GM21723 (cell line): ENCODE measurements around the gene TP63.

Experiments used
- ATAC-seq: cut with Tn5 transposase; IDR thresholded peaks from one replicate; pipeline ENCODE4 v1.9.1; 2021; ENCODE audit warnings: mild to moderate bottlenecking, moderate library complexity; ENCODE audit not compliant: unreplicated experiment

TP63 gene

DNA sequence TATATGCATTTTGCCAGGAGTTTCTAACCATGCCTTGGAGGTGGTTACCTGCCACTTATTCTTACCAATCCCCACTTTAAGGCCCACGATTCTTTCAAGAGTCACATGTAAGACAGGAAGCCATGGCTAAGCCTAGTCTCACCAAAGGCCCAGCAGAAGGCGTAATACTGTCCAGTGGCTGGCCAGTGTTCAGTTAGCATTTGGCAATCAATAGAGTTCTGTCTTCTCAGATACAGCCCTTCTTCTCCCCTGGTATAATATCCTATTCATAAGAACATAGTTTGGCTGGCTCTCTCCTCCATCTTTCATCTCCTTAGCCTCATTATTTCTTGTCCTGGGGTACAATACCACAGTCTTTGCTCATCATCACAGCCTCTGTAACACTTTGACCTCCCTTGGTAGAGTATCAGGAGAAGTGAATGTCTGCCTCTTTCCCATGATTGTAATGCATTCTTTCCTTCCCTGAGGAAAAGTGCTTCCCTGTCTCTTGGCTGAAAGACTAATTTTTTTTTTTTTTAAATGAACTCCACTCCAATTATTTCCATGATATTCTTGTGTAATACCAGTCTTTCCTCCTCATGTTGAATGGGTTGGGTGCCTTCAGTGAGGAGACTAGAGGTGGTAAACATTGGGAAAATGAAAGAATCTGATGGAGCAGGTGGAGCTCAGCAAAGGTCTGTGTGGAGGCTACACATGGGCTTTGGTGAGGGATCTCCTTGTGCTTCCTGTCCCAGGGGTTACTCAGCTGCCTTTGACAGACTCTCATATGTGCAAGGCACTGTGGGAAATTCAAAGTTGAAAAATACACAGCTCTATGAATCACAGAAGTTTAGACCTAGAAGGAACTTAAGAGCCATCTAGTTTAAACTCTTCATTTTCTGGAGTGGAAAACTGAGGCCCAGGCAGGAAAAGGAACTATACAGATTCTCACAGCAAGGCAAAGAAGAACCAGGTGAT, 271.3 kb downstream of the TP63 start:
- ATAC-seq: no peak

DNA sequence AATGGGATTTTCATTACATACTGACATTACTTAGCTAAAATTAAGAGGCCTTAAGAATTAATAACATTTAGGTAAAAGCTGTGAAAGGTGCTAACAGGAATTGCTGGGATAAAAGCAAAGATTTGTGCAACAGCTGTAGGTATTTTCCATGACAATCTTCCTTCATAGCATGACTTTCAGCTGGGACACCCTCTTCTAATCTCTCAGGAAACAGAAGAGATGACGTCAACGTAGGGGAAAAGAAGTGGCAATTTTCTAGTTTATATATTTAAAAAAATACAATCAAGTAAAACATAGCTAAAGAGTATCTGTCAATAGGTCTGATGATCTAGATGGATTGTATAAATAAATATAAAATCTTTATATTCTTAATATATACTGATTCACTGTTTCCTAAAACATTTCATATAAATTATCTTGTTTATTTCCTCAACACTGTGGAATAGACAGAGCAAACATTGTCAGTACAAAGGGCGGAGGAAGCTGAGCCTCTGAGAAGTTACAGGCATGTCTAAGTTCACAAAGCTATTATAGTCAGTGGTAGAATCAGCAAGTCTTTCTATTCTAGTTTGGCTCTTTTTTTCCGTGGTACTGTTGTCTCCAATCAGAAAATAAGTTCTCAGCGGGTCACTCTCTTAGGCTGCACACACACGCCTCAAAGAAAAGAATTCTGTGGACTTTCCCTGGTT, 272.5 kb downstream of the TP63 start:
- ATAC-seq: no peak

DNA sequence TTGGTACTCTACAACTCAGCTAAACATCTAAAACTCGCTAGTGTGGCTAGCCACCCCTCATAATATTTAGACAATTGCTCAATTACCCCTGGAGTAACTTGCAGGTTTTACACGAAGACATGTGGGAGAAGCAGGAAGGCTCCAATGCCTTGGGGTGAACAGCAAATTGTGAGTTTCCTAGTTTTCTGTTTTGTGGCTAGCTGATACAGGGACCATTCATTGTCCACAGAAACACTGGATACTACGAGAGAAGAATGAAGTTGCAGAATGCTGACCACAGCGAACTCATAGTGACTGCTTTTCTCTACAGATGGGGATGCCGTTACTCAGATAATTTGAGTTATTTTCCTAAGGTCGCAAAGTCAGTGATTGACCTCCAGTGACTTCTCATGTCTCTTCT, 276.6 kb downstream of the TP63 start:
- ATAC-seq: no peak

DNA sequence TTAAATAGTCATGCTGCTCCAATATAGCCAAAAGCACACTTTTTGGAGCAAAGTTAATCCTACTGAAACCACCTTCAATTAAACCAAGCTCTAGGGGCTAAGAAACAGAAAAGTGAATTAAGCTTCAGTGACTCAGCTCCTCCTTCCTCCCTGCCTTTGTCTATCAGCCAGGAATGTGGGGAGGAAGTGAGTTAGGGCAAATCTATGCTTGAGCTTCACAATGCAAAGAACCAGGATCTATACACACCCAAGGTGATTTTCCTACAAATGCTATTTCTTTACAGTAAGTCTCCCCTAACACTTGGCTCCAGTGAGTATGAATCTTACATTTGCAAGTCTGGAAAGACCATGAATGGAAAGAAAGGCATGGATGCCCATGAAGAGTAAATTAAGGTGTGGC, 277.5 kb downstream of the TP63 start:
- no peak for ATAC-seq

DNA sequence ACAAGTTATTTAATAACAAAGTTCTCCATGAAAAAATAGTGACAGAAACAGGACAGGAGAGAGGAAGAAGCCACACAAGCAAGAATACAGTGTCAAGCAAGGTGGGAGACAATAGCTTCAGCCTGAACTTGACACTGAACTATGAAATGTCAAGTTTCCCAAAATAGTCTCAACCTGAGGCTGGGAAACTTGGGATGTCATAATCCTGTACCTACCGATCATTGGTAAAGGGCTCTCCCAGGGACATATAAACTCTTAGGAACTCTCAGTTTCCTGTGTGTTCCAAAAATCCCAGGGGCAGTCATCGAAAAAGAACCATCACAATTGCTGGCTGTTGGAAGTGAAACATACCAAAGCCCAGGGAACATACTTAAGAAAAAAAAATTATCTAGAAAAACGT, 277.9 kb downstream of the TP63 start:
- ATAC-seq: no peak

GRCh38 chr3:189909573-189909972, 278.4 kb downstream of the TP63 start:
- ATAC-seq: no peak

GRCh38 chr3:189911001-189911400, 279.8 kb downstream of the TP63 start:
- no peak for ATAC-seq

- no peak for ATAC-seq
These were observed 283.6 kb downstream of the TP63 start for GRCh38 chr3:189914799-189915198.

GRCh38 chr3:189921770-189922169, 290.6 kb downstream of the TP63 start:
- ATAC-seq: no peak

GRCh38 chr3:189927975-189928895, 297.0 kb downstream of the TP63 start:
- ATAC-seq: no peak

DNA sequence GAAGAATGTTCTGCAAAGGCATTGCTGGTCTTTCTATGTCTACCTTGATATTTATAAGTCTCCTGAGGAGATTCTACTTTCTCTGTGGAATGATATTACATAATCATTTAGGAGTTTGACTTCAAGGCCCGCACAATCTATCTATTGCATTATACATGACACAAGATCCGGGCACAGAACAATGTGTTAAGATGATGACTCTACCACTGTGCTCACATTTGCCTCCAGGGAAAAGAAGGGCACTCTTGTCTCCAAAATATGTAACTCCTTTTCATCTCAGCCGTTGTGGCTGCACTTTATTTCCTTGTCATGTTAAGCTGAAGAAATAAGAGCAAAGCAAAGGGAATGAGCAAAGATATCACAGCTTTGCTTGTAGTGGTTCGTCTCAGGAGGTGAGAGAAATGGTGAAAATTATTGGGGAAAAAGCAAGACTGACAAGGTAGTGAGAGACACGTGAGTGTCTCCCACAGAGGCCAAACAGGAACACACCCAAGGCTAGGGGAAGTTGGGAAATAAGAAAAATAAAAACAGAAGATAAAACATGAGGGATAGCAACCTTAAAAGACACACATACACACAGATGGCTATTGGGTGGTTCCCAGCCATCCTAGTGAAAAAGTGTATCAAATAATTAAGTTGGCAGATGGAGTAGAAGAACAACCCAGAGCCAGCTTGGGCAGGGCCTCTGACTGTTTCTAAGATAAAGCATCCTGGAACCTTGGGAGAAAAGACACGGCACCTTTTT, 305.2 kb downstream of the TP63 start:
- ATAC-seq: no peak

DNA sequence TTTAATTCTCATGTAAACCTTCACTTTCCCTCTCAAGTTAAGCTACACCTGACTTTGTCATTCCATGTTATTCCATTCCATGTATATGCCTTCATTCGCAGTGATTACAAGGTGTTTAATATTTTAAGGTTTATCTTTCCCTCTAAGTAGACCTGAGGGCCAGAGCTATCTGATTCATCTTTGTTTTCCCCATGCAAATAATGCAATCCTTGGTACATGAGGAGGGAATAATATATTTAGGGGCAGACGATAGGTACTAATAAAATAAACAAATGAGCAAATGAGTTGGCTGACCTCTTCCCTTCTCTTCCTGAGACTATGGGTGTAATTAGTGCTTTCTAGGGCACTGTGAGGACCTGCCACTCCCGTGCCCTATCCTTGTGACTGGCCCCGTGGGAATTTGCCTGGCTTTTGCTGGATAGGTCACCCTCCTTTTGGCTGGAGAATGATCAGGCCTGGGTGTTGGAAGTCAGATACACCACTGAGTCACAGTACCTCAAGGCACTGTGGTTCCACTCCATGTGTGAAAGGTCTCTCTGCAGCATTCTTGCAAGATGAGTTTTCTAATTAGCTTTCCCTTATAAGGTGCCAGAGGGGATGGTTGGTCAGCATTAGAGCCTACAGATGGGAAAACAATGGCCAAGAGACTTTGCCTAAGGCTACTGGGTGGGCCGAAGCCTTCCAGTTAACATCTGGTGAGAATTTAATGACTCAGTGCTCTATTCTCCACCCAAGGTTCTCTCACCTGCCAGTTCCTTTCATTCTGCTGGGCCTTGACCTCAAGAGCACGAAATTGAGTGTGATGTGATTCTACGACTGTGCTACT, 306.3 kb downstream of the TP63 start:
- ATAC-seq: no peak

GRCh38 chr3:189941125-189941524, 309.9 kb downstream of the TP63 start:
- no peak for ATAC-seq

DNA sequence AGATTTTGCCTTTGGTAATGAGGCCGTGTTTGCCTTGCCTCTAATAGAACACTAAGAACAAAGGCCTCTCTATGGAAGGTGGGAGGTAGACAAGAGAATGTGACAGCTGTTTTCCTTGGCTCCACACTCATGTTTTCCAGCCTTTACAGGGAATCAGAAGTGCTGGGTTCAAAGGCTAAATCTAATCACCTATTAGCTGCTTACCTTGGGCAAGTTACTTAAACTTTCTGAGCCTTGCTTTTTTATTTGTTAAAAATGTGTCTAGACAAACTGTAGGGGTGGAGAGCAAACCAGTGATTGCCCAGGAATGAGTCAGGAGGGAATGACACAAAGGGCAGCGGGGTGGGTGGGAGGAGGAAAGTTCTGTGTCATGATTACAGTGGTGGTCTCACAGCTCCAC, 310.5 kb downstream of the TP63 start:
- no peak for ATAC-seq

GRCh38 chr3:189942948-189943347, 311.8 kb downstream of the TP63 start:
- no peak for ATAC-seq

GRCh38 chr3:189944285-189945145, 313.3 kb downstream of the TP63 start:
- no peak for ATAC-seq

- no peak for ATAC-seq
These were observed 314.9 kb downstream of the TP63 start for GRCh38 chr3:189945935-189946709.
